ENCODE results near the gene MRPL27. TPM values are rescaled to one million over a fixed set of nuclear protein-coding genes. Genes with fewer than 3 reads are reported as not detected.
A peak's percentile ranks its signal among the peaks of the same experiment; 100 is the strongest.

Gene MRPL27
- total RNA-seq, 2 donors from 2014 or later, result 68.6 to 78.5 TPM

DNA sequence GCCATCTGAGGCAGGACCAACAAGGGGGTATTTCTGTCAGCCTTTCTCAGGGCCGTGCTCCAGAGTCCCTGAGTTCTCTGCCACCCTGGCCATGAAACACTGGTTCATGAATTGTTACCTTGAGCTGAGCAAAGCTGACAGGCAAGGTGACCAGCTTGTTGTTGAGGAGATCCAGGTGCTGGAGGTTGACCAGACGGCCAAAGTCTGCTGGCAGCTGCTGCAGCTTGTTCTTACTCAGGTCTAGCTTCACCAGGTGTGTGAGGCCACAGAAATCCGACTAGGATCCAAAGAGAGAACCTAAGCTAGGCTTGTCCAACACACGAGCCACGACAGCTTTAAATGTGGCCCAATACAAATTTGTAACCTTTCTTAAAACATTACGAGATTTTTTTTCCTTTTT lies 19.6 kb upstream of the MRPL27 start:
- no peak for ATAC-seq
- intact Hi-C loops (cut with DNase I), result no loop called here
- no peak for DNase-seq

DNA sequence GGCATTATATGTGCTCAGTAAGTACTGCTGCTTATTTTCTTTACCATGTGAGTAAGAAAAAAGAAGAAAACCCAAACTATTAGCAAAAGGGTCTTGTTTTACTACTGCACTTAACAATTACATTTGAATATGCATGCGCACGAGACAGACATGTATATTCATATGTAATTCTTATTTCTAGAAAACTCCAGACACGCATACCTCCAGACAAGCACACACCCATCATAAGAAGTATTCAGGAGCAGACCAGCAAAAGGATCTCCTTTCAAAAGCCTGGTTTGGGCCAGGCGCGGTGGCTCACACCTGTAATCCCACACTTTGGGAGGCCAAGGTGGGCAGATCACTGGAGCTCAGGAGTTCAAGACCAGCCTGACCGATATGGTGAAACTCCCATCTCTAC lies 16.6 kb upstream of the MRPL27 start:
- no peak for DNase-seq
- intact Hi-C loops (cut with DNase I), result no loop called here

DNA sequence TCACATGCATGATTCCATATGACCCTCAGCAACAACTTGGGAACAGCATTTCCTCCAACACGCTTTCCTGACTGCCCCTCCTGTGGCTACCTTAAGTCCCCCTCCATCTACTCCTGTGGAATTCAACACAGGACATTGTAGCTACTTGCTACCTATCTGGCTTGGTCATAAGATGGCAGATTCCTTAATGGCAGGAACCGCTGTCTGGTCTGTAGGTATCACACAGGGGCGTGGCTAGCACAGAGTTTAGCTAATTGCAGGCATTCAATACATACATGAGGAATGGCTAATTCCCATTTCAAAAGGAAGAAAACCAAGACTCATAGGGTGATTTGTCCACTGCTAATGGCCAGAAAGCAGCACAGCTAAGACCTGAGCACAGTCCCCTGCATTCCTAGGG lies 15.7 kb upstream of the MRPL27 start:
- ATAC-seq (no peak), DNase-seq (no peak)
- intact Hi-C loops (cut with DNase I), result no loop called here

More for the DNA sequence above, 16.6 kb upstream of the MRPL27 start:
- ATAC-seq, result no peak

GRCh38 chr17:50386510-50386909 lies 13.5 kb upstream of the MRPL27 start:
- peak in 1 of 2 donors; percentile 59 for ATAC-seq
- intact Hi-C loops (cut with DNase I), result no loop called here
- no peak for DNase-seq

GRCh38 chr17:50382931-50383330 lies 9.9 kb upstream of the MRPL27 start:
- intact Hi-C loops (cut with DNase I), result no loop called here
- ATAC-seq, result no peak
- no peak for DNase-seq

DNA sequence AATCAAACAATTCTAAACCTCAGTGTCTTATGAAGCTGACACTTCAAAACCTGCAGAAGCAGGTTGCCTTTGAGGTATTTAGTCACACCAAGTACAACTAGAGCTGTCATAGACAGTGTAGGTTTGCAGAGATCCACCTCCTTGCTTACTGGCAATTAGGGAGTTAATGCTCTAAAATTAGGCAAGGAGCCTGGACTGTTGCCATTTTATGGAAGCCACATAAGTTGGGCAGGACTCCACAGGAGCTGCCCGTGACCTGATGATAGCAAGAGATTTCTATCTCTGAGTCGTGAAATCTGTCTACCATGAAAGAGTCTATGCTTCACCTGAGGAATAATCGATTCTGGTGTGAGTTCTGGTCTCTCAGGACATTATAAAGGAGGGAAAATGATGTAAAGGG lies 8.9 kb upstream of the MRPL27 start:
- DNase-seq, result no peak
- intact Hi-C loops (cut with DNase I), result no loop called here
- no peak for ATAC-seq

GRCh38 chr17:50381260-50381815 lies 8.4 kb upstream of the MRPL27 start:
- intact Hi-C loops (cut with DNase I), result no loop called here
- no peak for ATAC-seq

DNA sequence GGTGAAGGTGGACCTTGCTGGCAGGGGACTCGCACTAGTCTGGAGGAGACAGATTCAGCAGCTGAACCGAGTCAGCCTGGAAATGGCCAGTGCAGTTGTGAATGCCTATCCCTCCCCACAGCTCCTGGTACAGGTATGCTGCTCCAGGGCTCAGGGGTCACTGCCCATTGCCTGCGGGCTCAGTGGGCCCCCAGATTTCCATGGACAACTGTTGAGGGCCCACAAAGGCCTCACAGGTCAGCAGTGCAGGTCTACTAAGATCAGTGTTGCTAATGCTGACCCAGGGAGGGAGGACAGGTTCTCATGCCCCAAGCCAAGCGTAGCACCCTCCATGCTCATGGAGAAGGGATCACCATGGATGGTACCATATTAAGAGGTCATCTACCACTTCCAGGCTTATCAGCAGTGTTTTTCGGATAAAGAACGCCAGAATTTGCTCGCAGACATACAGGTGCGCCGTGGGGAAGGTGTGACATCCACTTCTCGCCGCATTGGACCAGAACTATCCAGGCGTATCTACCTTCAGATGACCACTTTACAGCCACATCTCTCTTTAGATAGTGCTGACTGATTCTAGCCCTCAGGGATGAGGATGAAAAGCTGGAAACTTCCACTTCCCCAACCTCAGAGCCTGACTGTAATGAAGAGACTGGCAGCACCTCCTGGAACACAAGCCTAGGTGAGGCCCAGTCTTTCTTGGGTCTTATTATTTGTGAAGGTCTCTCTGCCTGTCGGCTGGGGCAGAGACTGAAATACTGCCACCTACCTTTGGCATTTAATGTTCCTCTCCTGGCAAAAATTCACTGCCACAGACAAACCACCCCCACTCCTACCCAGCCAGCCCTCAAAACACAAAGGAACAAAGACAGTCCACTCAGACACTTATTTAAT lies 7.6 kb upstream of the MRPL27 start:
- intact Hi-C loops (cut with DNase I), result no loop called here
- no peak for DNase-seq
- ATAC-seq, result peak in 1 of 2 donors; percentile 21

More at GRCh38 chr17:50381260-50381815, 8.4 kb upstream of the MRPL27 start:
- DNase-seq, result no peak

DNA sequence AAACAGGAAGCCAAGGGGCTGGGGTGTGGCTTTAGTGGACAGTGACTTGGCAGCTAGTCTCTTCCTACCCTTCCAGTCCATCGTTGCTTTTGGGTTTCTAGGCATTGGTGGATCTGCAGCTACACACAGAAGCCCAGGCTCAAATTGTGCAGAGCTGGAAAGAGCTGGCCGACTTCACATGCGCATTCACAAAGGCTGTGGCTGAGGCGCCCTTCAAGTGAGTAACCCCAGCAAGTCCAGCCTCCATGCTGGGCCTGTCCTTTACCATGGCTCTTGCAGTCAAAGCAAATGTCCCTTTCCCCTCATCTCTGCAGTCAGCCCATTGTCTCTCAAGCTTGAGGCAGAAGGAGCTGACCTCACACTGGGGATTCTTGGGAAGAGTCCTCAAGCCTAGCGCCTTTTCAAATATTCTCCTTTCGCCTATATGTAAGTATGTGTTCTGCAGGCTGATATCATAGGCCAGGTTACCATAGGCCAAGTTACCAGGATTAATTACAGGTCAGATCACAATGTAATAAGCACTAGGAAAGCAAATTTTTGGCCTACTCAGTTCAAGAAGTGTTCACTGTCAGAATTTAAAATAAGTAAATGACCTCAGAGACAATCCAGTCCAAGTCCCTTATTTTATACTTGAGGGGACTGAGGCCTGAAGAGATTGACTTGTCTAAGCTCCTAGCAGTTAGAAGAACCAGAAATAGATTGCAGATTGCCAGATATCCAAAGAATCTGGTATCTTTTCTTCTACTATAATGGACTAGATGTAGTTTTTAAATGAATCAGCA lies 6.6 kb upstream of the MRPL27 start:
- no peak for ATAC-seq
- DNase-seq, result no peak
- intact Hi-C loops (cut with DNase I), result no loop called here

DNA sequence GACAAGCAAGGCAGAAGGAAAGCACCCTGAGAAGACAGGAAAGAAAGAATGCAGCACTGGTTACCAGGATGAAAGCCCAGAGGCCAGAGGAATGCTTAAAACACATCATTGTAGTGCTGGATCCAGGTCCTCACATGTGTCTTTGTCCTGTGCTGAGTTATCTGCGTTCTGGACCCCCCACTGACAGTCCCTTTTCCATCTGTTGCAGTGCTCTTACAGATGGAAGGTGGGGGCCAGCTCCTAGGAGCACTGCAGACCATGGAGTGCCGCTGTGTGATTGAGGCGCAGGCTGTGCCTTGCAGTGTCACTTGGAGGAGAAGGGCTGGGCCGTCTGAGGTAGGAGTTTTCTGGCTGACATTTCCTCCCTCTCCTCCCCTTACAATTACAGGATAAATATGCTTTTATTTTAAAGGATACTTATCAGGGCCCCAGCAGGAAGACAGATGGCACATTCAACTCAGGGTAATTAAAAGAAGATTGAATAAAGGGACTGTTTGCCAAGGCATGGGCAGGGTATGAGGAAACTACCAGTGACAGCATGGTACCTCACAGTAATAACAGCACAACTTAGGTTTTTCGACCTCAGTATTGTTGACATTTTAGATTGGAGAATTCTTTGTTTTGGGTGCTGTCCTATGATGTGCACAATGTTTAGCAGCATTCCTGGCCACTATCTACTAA lies 3.0 kb upstream of the MRPL27 start:
- no peak for ATAC-seq
- DNase-seq, result no peak
- intact Hi-C loops (cut with DNase I), result no loop called here

GRCh38 chr17:50373705-50374104 lies 721 bp upstream of the MRPL27 start:
- ATAC-seq (no peak), DNase-seq (no peak)
- intact Hi-C loops (cut with DNase I), result no loop called here

GRCh38 chr17:50372222-50372757 lies 694 bp downstream of the MRPL27 start:
- DNase-seq (no peak), ATAC-seq (peak in 1 of 2 donors; percentile 9)
- intact Hi-C loops (cut with DNase I), result no loop called here

- DNase-seq, result no peak
- ATAC-seq, result no peak
- intact Hi-C loops (cut with DNase I), result no loop called here
Observed at GRCh38 chr17:50371526-50371925, 1.5 kb downstream of the MRPL27 start.

DNA sequence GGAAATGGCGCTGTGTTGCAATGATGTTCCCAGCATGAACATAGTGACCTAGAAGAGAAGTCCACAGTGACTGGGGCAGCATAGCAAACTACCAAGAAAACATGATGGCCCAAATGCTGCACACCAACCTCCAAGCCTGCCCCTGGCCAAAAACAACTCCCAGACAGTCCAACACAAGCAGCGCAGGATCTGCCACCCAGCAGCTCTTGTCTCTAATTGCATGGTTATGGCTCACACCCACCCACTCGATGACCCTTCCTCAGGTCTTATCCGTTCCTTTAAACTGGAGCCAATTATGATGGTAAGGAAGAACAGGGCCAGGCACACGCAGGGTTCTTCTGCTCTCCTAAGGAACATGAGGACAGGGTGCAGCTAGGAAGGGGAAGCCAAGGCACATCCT lies 2.9 kb downstream of the MRPL27 start:
- intact Hi-C loops (cut with DNase I), result no loop called here
- ATAC-seq (no peak), DNase-seq (no peak)

GRCh38 chr17:50367401-50367800 lies 5.6 kb downstream of the MRPL27 start:
- ATAC-seq (no peak), DNase-seq (no peak)
- intact Hi-C loops (cut with DNase I), result no loop called here

DNA sequence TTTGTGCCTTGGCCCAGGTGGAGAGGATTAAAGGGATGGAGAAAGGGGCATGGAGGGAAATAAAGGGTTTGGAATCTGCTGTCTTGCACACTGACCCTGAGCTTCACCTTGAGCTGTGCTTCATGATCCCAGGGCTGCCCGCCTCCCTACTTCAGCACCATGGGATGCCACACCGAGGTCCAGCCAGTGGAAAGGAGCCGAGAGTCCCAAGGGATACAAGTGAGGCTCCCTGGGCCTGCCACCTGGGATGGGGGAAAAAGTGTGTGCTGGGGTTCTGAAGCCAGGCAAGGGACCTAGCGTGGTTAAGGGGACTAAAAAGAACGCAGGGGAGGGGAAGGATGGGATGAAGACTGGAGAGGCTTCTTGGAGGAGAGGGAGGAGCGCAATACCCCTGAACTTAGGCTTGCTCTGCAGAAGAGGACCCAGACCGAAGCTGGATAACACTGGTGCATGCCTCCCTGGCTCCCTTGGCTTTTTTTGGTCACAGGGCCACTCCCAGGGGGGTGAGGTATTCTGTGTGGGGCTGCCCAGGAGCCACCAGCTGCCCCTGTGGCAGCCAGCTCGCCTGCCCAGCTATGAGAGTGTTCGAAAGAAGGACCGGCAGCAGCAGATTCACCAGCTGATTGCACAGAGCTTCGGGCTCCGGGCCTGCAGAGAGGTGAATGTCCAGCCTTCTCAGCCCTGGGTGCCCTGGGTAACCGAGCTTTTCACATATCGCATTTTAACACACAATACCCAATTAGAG lies 7.2 kb downstream of the MRPL27 start:
- no peak for ATAC-seq
- DNase-seq, result no peak
- intact Hi-C loops (cut with DNase I), result no loop called here

DNA sequence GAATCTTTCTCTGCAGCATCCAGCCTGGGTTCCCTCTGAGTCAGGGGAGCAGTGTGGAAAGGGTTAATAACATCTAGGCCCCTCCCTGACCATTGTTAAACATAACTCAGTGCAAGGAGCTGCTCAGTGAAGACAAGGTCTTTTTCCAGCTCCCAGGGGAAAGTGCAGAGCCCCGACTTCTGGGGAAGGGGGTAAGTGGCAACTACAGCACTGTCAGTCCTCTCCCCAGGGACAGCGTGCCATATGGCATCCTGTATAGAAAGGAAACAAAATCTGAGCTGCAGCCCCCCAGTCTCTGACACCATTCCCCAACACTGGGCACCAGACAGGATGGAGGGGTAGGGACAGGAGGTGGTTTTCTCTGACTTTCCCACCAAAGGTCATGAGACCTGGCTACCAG lies 7.8 kb downstream of the MRPL27 start:
- intact Hi-C loops (cut with DNase I), result no loop called here

DNA sequence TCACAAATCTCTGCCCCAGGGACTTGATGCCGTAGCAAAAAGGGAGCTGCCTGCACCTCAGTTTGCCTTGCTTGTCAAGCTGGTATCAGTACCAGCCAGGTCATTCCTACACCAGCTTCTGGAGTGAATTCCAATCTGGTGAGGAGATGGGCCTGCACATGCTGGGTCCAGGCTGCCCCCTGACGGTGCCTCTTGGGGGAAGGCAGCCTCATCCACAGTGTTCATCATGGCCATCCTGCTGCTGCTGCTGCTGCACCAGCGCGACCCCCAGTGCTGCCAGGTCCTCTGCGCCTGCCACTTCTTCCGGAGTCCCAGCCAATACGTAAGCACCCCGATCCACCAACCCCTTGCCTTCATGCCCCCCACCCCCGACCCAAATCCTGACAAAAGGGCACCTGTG lies 8.3 kb downstream of the MRPL27 start:
- DNase-seq (no peak), ATAC-seq (peak in 1 of 2 donors; percentile 34)
- intact Hi-C loops (cut with DNase I), result no loop called here

More for the DNA sequence above, 7.8 kb downstream of the MRPL27 start:
- ATAC-seq (no peak), DNase-seq (no peak)

DNA sequence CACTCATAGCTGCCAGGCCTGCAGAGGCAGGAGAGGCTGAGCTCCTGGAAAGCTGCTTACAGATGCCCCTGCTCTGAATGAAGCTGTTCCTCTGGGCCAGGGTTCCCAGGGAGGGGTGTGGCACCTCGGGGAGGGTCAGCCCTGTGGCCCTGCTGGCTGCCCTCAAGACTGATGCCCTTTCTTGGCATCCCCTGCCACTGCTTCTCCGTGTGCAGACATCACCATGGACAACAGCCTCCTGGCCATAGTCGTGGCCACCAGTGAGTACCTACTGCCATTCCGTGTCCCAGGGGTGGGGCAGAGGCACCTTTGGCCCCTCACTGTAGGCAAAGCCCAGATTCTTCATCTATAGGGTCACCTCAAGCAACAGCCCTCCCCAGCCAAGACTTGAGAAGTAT lies 8.9 kb downstream of the MRPL27 start:
- intact Hi-C loops (cut with DNase I), result no loop called here
- DNase-seq, result no peak
- no peak for ATAC-seq
